ENCODE measurements around the gene PRRX2. TPM values are rescaled to one million over a fixed set of nuclear protein-coding genes. Genes with fewer than 3 reads are reported as not detected.

The PRRX2 gene
- total and polyA plus RNA-seq, 9 donors: 0.20 to 4.0 (median 0.77) TPM

DNA sequence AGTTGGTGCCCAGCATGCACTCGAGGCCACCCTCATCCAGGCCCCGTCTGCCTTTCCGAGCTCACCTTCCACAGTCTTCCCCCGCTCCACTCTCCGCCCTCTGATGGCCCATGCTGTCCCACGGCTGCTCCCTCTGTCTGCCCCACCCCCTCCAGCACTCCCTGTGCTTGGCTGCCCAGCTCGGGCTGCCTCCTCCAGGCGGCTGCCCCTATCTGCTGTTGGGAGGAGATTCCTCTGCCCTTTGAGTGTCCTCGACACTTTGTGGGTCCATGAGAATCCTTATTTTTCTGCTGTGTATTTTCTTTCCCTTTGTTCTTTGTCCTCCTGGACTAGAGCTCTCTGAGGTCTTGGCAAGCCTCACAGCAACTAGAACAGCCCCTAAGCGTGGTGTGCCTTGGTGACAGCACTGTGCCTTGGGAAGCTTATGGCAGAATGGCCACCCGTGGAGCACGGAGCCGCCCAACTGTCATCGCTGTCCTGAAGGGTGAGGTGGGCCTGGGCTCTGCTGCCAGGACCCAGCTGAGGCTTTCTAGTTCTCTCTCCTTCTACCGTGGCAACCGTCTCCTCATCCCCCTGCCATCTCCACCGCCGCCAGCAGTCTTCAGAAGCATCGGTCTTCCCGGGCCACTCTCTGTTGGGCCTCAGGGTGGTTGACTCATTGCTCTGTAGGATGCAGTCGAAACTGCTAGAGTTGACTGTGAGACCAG lies 34.3 kb upstream of the PRRX2 start:
- no peaks in the 10 kb centered on the region for H3K27me3 ChIP-seq
- intact Hi-C loops (cut with DNase I): no loop called here
- no peaks in the 10 kb centered on the region for H3K36me3 ChIP-seq
- DNase-seq: no peak
- H3K27ac ChIP-seq: no peak overlapping the region
- WGBS, 3 donors: 67 to 76% (median 70%) methylated on average over 21 of the region's 21 CpGs
- no peak overlapping the region for H3K4me3 ChIP-seq
- TF ChIP-seq, protein P1, sequence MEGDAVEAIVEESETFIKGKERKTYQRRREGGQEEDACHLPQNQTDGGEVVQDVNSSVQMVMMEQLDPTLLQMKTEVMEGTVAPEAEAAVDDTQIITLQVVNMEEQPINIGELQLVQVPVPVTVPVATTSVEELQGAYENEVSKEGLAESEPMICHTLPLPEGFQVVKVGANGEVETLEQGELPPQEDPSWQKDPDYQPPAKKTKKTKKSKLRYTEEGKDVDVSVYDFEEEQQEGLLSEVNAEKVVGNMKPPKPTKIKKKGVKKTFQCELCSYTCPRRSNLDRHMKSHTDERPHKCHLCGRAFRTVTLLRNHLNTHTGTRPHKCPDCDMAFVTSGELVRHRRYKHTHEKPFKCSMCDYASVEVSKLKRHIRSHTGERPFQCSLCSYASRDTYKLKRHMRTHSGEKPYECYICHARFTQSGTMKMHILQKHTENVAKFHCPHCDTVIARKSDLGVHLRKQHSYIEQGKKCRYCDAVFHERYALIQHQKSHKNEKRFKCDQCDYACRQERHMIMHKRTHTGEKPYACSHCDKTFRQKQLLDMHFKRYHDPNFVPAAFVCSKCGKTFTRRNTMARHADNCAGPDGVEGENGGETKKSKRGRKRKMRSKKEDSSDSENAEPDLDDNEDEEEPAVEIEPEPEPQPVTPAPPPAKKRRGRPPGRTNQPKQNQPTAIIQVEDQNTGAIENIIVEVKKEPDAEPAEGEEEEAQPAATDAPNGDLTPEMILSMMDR (IDR thresholded peaks at IDR 0.05): no peak
- no peaks in the 10 kb centered on the region for H3K9me3 ChIP-seq
- peaks cover 12% of the 10 kb centered on the region for H3K4me1 ChIP-seq (ENCODE audit: insufficient read depth)

DNA sequence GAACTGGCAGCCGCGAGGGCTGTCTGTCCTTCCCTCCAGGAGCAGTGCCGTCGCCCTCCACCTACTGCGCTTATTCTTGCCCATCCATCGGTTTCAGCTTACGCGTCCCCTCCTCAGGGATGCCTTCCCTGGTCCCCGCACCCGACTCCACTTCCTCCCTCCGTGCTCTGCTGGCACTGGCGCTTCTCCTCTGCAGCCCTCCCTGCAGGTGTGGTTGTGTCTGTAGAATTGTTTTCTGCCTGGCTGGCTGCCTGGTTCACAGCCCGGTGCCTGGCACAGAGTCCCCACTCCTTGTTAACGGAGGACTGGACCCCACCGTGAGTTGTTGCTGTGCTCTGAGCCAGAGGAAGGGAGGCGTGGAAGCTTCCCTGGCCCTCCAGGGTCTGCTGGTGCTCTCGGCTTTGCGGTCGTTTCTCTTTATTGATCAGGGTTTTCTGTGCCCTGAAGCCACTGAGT lies 33.7 kb upstream of the PRRX2 start:
- intact Hi-C loops (cut with DNase I): no loop called here
- WGBS, 3 donors: 76 to 87% (median 87%) methylated on average over 18 to 19 of the region's 19 CpGs
- no peak for TF ChIP-seq POLR2A (IDR thresholded peaks at IDR 0.05)
- TF ChIP-seq, protein P1 (IDR thresholded peaks at IDR 0.05): no peak
- no peak for TF ChIP-seq EP300 (IDR thresholded peaks at IDR 0.05)

DNA sequence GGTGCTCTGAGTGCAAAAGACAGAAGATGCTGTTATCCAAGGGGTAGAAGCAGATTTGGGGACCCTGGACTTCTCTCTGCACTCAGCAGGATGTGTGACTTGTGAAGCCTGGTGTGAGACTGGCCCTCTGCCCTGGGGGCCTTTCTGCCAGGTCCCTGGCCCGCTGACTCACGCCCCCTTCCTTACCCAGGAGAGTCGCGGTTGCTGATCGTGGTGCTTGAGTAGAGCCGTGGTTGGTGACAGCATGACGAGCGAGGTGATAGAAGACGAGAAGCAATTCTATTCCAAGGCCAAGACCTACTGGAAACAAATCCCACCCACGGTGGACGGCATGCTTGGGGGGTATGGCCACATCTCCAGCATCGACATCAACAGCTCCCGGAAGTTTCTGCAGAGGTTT lies 33.0 kb upstream of the PRRX2 start:
- H3K27me3 ChIP-seq: no peaks in the 10 kb centered on the region
- no peak for TF ChIP-seq EP300 (IDR thresholded peaks at IDR 0.05)
- TF ChIP-seq, protein P1 (IDR thresholded peaks at IDR 0.05): no peak
- TF ChIP-seq POLR2A (IDR thresholded peaks at IDR 0.05): no peak
- intact Hi-C loops (cut with DNase I): no loop called here
- 74 to 80% (median 77%) methylated on average over 13 of the region's 13 CpGs for WGBS, 3 donors
- H3K4me3 ChIP-seq: no peak overlapping the region
- peaks cover 8% of the 10 kb centered on the region for H3K4me1 ChIP-seq (ENCODE audit: insufficient read depth)
- no peaks in the 10 kb centered on the region for H3K36me3 ChIP-seq
- no peaks in the 10 kb centered on the region for H3K9me3 ChIP-seq
- H3K27ac ChIP-seq: no peak overlapping the region
- DNase-seq: no peak

More for the DNA sequence above, 33.7 kb upstream of the PRRX2 start:
- H3K9me3 ChIP-seq: no peaks in the 10 kb centered on the region
- H3K4me1 ChIP-seq (ENCODE audit: insufficient read depth): peaks cover 12% of the 10 kb centered on the region
- H3K4me3 ChIP-seq: no peak overlapping the region
- no peak for DNase-seq
- H3K27ac ChIP-seq: no peak overlapping the region
- H3K36me3 ChIP-seq: no peaks in the 10 kb centered on the region
- no peaks in the 10 kb centered on the region for H3K27me3 ChIP-seq

DNA sequence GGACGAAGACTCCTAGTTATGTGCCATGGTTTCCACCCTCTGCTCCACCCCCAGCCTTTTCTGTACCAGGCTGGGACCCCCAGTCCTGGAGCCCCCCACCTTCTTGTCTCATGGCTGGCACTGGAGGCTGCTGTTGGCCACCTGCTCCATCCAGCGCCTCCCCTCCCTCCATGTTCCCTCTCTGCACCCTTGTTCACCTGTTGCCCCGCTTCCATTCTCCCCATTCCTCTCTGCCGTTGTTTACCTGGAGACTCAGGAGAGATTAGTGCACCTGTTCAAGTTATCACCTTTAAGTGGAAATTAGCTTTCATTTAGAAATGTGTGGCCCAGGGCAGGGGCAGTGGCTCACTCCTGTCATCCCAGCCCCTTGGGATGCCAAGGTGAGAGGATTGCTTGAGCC lies 32.2 kb upstream of the PRRX2 start:
- Histone ChIP-seq H3K4me3 (no peak overlapping the region), H3K27me3 (no peaks in the 10 kb centered on the region), H3K36me3 (no peaks in the 10 kb centered on the region), H3K9me3 (no peaks in the 10 kb centered on the region), H3K4me1 (ENCODE audit: insufficient read depth) (peaks cover 2% of the 10 kb centered on the region), H3K27ac (no peak overlapping the region)
- intact Hi-C loops (cut with DNase I): no loop called here
- 80 to 89% (median 88%) methylated on average over 4 of the region's 4 CpGs for WGBS, 3 donors
- DNase-seq: no peak
- TF ChIP-seq EP300 (IDR thresholded peaks at IDR 0.05): no peak
- TF ChIP-seq, protein P1 (IDR thresholded peaks at IDR 0.05): no peak
- TF ChIP-seq POLR2A (IDR thresholded peaks at IDR 0.05): no peak
